ENCODE measurements around the gene C15orf39.

- TF ChIP-seq CTCF (IDR thresholded peaks at IDR 0.05), result no peak
- no peak for TF ChIP-seq POLR2A (IDR thresholded peaks at IDR 0.05)
These were observed 6.4 kb upstream of the C15orf39 start for GRCh38 chr15:75195122-75195765.
